ENCODE results near the gene HAND1. TPM values are rescaled to one million over a fixed set of nuclear protein-coding genes. Genes with fewer than 3 reads are reported as not detected.

HAND1 gene
- total RNA-seq, result not detected

- H3K4me3 ChIP-seq, result peak within 1 kb of the TSS; percentile 36 to 45 (median 38)
- H3K27ac ChIP-seq, result no peak within 1 kb of the TSS
- in situ Hi-C loops (cut with MboI; ENCODE audit: low sequenced_read_pairs in 4 of 4), result no loop called here
- peaks cover 26 to 62% of the 10 kb centered on the region in 2 donors for H3K4me1 ChIP-seq
- DNase-seq (peak in 1 of 2 donors; percentile 27), ATAC-seq (no peak)
- intact Hi-C loops (cut with DNase I; ENCODE audit: low total_unique reads), result no loop called here
- no peaks in the 10 kb centered on the region for H3K36me3 ChIP-seq
- H3K9me3 ChIP-seq, result no peaks in the 10 kb centered on the region
- TF ChIP-seq POLR2A (IDR thresholded peaks at IDR 0.05) (no peak), CTCF (IDR thresholded peaks at IDR 0.05 in 4 of 5, conservative IDR thresholded peaks at IDR 0.05 in 1 of 5) (no peak)
- peaks cover 100% of the 10 kb centered on the region in 3 donors for H3K27me3 ChIP-seq
These were observed at the start of gene HAND1 for GRCh38 chr5:154478224-154478565. HAND1 (minus strand) TSS chr5:154478227; CDS start chr5:154478008, 219 bp downstream.

DNA sequence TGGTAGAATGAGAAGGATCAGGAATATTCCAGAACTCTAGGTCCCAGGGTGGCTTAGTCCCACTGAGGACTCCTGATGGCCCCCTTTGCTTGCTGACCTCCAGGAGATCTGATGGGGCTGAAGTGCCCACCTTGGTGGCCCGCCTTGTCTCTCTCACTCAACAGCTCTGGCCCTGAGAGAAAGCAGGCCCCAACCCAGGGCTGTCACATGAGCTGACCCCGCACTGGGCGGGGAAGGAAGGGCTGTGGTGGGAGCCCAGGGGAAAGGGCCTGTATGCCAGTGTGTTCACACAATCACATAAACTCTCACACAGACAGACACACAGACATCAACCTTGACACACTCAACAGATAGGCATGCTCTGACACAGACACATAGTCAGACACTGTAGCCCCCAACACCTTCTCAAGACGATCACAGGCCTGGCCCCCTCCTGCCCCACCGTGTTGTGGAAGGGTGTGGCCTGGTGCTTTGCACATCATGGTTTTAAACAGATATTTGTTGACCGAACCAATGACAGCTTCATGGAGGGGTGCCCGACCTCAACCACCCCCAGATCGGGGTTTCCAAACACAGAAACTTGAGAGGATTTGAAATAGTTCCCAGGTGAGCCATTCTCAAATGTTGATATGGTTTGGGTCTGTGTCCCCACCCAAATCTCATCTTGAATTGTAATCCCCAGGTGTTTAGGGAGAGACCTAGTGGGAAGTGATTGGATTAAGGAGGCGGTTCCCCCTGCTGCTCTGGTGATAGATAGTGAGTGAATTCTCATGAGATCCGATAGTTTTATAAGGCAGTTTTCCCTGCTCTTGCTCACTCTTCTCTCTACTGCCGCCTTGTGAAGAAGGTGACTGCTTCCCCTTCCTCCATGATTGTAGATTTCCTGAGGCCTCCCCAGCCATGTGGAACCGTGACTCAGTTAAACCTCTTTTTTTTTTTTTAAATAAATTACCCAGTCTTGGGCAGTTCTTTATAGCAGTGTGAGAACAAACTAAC, 48.5 kb upstream of the HAND1 start:
- peaks cover 0 to 13% of the 10 kb centered on the region in 2 donors for H3K4me1 ChIP-seq
- no peak overlapping the region for H3K4me3 ChIP-seq
- intact Hi-C loops (cut with DNase I; ENCODE audit: low total_unique reads), result no loop called here
- no peaks in the 10 kb centered on the region for H3K27me3 ChIP-seq
- DNase-seq, result no peak
- no peak overlapping the region for H3K27ac ChIP-seq
- no peaks in the 10 kb centered on the region for H3K36me3 ChIP-seq
- no peak for TF ChIP-seq POLR2A (IDR thresholded peaks at IDR 0.05)
- TF ChIP-seq CTCF (IDR thresholded peaks at IDR 0.05 in 4 of 5, conservative IDR thresholded peaks at IDR 0.05 in 1 of 5), result no peak
- in situ Hi-C loops (cut with MboI; ENCODE audit: low sequenced_read_pairs in 4 of 4), result no loop called here
- ATAC-seq, result no peak
- H3K9me3 ChIP-seq, result no peaks in the 10 kb centered on the region

DNA sequence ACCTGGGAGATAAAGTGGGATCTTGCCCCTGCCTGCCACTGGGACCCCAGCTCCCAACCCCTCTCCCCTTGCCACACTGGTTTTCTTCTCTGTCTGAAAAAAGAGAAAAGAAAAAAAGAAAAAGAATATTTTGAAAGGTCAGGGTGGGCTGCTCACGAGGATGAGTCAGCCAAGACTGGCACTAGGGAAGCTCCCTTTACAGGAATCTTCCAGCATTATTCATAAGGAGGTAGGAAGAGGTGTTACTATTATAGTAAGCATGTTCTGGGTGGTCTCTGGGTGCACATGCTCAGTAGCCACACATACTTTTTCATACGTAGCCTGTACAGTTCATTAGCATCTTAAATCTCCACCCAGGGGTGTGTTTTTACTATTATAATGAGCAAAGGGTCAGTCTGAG, 46.8 kb upstream of the HAND1 start:
- H3K9me3 ChIP-seq, result no peaks in the 10 kb centered on the region
- peaks cover 0 to 5% (median 0%) of the 10 kb centered on the region in 3 donors for H3K27me3 ChIP-seq
- no peak overlapping the region for H3K4me3 ChIP-seq
- H3K27ac ChIP-seq, result no peak overlapping the region
- TF ChIP-seq POLR2A (IDR thresholded peaks at IDR 0.05), result no peak
- no peak for TF ChIP-seq CTCF (IDR thresholded peaks at IDR 0.05 in 4 of 5, conservative IDR thresholded peaks at IDR 0.05 in 1 of 5)
- DNase-seq, result no peak
- in situ Hi-C loops (cut with MboI; ENCODE audit: low sequenced_read_pairs in 4 of 4) (no loop called here), intact Hi-C loops (cut with DNase I; ENCODE audit: low total_unique reads) (no loop called here)
- peaks cover 0 to 18% of the 10 kb centered on the region in 2 donors for H3K4me1 ChIP-seq
- no peak for ATAC-seq
- no peaks in the 10 kb centered on the region for H3K36me3 ChIP-seq

DNA sequence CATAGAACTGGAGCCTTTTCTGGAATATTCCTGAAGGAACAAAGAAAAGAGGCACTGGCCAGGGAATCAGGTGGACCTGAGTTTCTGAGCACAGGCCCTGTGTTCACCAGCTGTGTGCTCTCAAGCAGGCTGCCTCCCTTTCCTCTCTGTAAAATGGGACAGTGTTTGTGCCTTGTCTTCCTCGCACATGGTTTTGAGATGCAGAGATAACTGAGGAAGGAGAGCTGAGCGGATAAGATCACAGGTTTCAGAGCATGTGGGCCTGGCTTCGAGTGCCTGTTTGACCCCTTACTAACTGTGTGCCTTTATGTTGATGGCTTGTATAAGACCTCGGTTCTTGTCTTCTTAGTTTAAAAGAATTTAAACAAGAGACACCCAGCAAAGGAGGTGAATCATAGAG, 46.2 kb upstream of the HAND1 start:
- intact Hi-C loops (cut with DNase I; ENCODE audit: low total_unique reads) (no loop called here), in situ Hi-C loops (cut with MboI; ENCODE audit: low sequenced_read_pairs in 4 of 4) (no loop called here)
- H3K27ac ChIP-seq, result no peak overlapping the region

More for the DNA sequence above, 46.2 kb upstream of the HAND1 start:
- Histone ChIP-seq H3K4me3 (no peak overlapping the region), H3K36me3 (no peaks in the 10 kb centered on the region), H3K9me3 (no peaks in the 10 kb centered on the region), H3K27me3 (peaks cover 0 to 5% (median 0%) of the 10 kb centered on the region in 3 donors), H3K4me1 (peaks cover 0 to 18% of the 10 kb centered on the region in 2 donors)
- DNase-seq, result no peak
- no peak for ATAC-seq
- no peak for TF ChIP-seq CTCF (IDR thresholded peaks at IDR 0.05 in 4 of 5, conservative IDR thresholded peaks at IDR 0.05 in 1 of 5)
- TF ChIP-seq POLR2A (IDR thresholded peaks at IDR 0.05), result no peak
